CD4-positive, alpha-beta T cell treated with Interleukin-6 at 100 ng/mL for 8 hours (primary cell): ENCODE data around the gene KTI12.

ENCODE experiments used
- DNase-seq: peaks from one replicate; pipeline ENCODE4 v3.0.0-alpha.2; 2020; ENCODE audit warnings: mixed read lengths, low spot score

KTI12 gene

DNA sequence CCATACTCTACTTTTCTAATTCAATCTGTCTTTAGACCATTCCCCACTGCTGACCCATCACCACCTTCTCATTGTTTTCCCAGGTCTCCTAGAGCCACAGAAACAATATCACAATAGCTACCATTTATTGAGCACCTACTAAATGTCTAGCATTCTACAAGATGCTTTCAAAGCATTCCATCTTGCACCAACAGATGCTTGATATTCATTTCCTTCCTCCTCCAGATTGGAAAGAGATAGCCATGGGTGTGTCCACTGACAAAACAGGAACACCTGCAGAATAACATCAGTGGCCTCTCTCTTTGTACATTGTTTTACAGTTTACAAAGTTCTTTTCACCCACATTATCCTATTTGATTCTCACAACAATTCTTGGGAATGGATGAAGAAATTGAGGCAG, 45.4 kb downstream of the KTI12 start:
- DNase-seq, result no peak

DNA sequence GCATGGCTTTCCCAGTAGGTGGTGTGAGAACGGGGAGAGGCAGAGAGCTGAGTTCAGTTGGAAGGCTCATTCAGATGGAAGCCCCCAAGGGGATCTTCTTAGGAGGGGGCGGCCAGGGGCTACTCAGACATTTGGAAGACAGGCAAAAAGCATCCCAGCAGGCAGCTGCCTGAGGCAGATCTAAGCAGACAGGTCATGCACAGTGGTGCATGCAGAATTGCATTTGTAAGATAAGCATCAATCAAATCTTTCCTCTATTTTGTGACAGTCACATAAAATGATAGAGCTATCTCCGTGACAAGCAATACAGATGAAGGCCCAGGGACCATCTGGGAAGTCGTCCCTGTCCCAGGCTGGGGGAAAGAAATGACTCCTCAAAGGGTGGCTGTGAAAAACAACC, 46.9 kb downstream of the KTI12 start:
- no peak for DNase-seq

DNA sequence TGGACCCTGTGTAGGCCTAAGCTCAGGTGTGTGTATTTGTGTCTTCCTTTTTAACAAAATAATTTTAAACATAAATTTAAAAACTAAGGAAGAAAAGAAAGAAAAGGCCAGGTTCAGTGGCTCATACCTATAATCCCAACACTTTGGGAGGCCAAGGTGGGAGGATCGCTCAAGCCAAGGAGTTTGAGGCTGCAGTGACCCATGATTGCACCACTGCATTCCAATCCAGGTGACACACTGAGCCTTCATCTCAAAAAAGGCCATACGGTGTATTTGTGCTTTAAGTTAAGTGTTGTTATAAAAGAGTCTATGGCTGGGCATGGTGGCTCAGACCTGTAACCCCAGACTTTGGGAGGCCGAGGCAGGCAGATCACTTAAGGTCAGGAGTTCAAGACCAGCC, 51.4 kb downstream of the KTI12 start:
- DNase-seq, result no peak
